ENCODE results near the gene BCO1. TPM values are rescaled to one million over a fixed set of nuclear protein-coding genes. Genes with fewer than 3 reads are reported as not detected.

The BCO1 gene
- total RNA-seq, 2 donors from 2014 or later = 0.42 to 0.62 TPM

GRCh38 chr16:81277541-81278080 lies 39.1 kb downstream of the BCO1 start:
- TF ChIP-seq CTCF (conservative IDR thresholded peaks at IDR 0.05) = no peak
- WGBS, 2 experiments (ENCODE audit: insufficient coverage in 1 of 2, insufficient read length in 1 of 2) = 91 to 92% methylated on average over 6 of the region's 6 CpGs
- Histone ChIP-seq H3K27ac (ENCODE audit: low read depth, low read length) (no peak overlapping the region), H3K9ac (ENCODE audit: extremely low read depth, low read length, poor library complexity, severe bottlenecking) (no peak overlapping the region), H3K4me1 (ENCODE audit: control insufficient read depth, insufficient read depth, low read length) (no peaks in the 10 kb centered on the region), H3K36me3 (ENCODE audit: control insufficient read depth, insufficient read depth, low read length) (no peaks in the 10 kb centered on the region), H3K27me3 (ENCODE audit: control insufficient read depth, insufficient read depth, low read length, poor library complexity, severe bottlenecking) (no peaks in the 10 kb centered on the region), H3K4me3 (ENCODE audit: low read length) (no peak overlapping the region), H3K9me3 (ENCODE audit: control insufficient read depth, low read length) (no peaks in the 10 kb centered on the region)
- no peaks in the 10 kb centered on the region for H3K4me1 Mint-ChIP-seq
- no peaks in the 10 kb centered on the region for H3K9me3 Mint-ChIP-seq
- H3K36me3 Mint-ChIP-seq (ENCODE audit: low read depth) = no peaks in the 10 kb centered on the region
- no peaks in the 10 kb centered on the region for H3K27me3 Mint-ChIP-seq (ENCODE audit: insufficient read depth)
- DNase-seq = no peak
- H3K27ac Mint-ChIP-seq = no peak overlapping the region
- no peak overlapping the region for H3K4me3 Mint-ChIP-seq

- Histone ChIP-seq H3K9ac (ENCODE audit: extremely low read depth, low read length, poor library complexity, severe bottlenecking) (no peak overlapping the region), H3K4me3 (ENCODE audit: low read length) (no peak overlapping the region), H3K27me3 (ENCODE audit: control insufficient read depth, insufficient read depth, low read length, poor library complexity, severe bottlenecking) (no peaks in the 10 kb centered on the region), H3K9me3 (ENCODE audit: control insufficient read depth, low read length) (no peaks in the 10 kb centered on the region), H3K4me1 (ENCODE audit: control insufficient read depth, insufficient read depth, low read length) (no peaks in the 10 kb centered on the region), H3K27ac (ENCODE audit: low read depth, low read length) (no peak overlapping the region), H3K36me3 (ENCODE audit: control insufficient read depth, insufficient read depth, low read length) (no peaks in the 10 kb centered on the region)
- Mint-ChIP-seq H3K4me1 (no peaks in the 10 kb centered on the region), H3K4me3 (no peak overlapping the region), H3K9me3 (no peaks in the 10 kb centered on the region), H3K27me3 (ENCODE audit: insufficient read depth) (no peaks in the 10 kb centered on the region), H3K36me3 (ENCODE audit: low read depth) (no peaks in the 10 kb centered on the region), H3K27ac (no peak overlapping the region)
- WGBS, 2 experiments (ENCODE audit: insufficient coverage in 1 of 2, insufficient read length in 1 of 2) = 94 to 97% methylated on average over 4 of the region's 4 CpGs
- TF ChIP-seq CTCF (conservative IDR thresholded peaks at IDR 0.05) = no peak
- DNase-seq = no peak
These were observed 40.0 kb downstream of the BCO1 start for GRCh38 chr16:81278526-81278925.

GRCh38 chr16:81279392-81279791 lies 40.9 kb downstream of the BCO1 start:
- WGBS, 2 experiments (ENCODE audit: insufficient coverage in 1 of 2, insufficient read length in 1 of 2) = 82 to 100% methylated on average over 1 to 2 of the region's 4 CpGs
- H3K4me1 ChIP-seq (ENCODE audit: control insufficient read depth, insufficient read depth, low read length) = no peaks in the 10 kb centered on the region
- no peak overlapping the region for H3K27ac Mint-ChIP-seq

More at GRCh38 chr16:81279392-81279791, 40.9 kb downstream of the BCO1 start:
- Mint-ChIP-seq H3K9me3 (no peaks in the 10 kb centered on the region), H3K4me3 (no peak overlapping the region), H3K36me3 (ENCODE audit: low read depth) (no peaks in the 10 kb centered on the region), H3K27me3 (ENCODE audit: insufficient read depth) (no peaks in the 10 kb centered on the region), H3K4me1 (no peaks in the 10 kb centered on the region)
- Histone ChIP-seq H3K36me3 (ENCODE audit: control insufficient read depth, insufficient read depth, low read length) (no peaks in the 10 kb centered on the region), H3K9ac (ENCODE audit: extremely low read depth, low read length, poor library complexity, severe bottlenecking) (no peak overlapping the region), H3K27ac (ENCODE audit: low read depth, low read length) (no peak overlapping the region), H3K27me3 (ENCODE audit: control insufficient read depth, insufficient read depth, low read length, poor library complexity, severe bottlenecking) (no peaks in the 10 kb centered on the region), H3K4me3 (ENCODE audit: low read length) (no peak overlapping the region), H3K9me3 (ENCODE audit: control insufficient read depth, low read length) (no peaks in the 10 kb centered on the region)
- no peak for DNase-seq
- no peak for TF ChIP-seq CTCF (conservative IDR thresholded peaks at IDR 0.05)

Data from endodermal cell (in vitro differentiated cells).